ENCODE measurements around the gene NPHP4.

DNA sequence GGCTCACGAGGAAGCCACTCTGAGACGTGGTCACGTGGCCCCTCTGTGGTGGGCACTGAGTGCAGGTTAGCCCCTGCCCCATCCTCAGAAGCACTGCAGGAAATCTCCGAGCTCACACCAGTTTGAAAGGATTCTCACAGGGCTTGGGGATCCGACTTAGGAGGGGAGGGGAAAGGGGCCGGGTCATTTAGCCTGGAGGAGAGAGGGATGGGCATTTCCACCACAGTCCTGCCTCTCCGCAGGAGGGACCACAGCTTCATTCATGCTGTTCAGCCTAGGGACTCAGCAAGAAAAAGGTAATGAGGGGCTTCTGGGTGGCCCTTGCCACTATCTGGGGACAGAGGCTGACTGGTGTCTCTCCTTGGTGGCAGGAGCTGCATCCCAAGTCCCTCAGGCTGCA is 126.5 kb downstream of the NPHP4 start:
- no peak for TF ChIP-seq POLR2A (IDR thresholded peaks at IDR 0.05)
- TF ChIP-seq, protein P1, sequence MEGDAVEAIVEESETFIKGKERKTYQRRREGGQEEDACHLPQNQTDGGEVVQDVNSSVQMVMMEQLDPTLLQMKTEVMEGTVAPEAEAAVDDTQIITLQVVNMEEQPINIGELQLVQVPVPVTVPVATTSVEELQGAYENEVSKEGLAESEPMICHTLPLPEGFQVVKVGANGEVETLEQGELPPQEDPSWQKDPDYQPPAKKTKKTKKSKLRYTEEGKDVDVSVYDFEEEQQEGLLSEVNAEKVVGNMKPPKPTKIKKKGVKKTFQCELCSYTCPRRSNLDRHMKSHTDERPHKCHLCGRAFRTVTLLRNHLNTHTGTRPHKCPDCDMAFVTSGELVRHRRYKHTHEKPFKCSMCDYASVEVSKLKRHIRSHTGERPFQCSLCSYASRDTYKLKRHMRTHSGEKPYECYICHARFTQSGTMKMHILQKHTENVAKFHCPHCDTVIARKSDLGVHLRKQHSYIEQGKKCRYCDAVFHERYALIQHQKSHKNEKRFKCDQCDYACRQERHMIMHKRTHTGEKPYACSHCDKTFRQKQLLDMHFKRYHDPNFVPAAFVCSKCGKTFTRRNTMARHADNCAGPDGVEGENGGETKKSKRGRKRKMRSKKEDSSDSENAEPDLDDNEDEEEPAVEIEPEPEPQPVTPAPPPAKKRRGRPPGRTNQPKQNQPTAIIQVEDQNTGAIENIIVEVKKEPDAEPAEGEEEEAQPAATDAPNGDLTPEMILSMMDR (IDR thresholded peaks at IDR 0.05 in 4 of 5, conservative IDR thresholded peaks at IDR 0.05 in 1 of 5), result no peak
